ENCODE measurements around the gene MEOX1. TPM values are rescaled to one million over a fixed set of nuclear protein-coding genes. Genes with fewer than 3 reads are reported as not detected.

The MEOX1 gene
- total RNA-seq, 1 donor from 2014 or later = 1.7 TPM

DNA sequence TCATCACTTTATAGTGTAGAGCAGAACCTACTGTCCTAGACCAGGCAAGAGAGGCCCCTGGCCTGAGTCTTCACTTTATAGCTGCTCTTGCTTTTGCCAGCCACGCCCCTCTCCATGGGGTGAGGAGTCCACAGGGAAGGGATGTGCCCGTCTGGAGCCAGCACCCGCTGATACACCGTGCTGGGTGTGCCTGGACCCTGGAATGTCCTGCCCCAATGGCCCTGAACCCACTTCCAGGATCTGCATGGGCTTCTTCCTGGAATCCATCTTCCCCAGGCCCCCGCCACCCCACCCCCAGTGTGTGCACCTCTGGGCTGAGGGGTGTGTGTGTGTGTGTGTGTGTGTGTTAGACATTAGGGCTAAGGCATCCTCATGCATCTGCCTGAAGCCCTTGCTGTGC lies 44.9 kb downstream of the MEOX1 start:
- Mint-ChIP-seq H3K27ac (ENCODE audit: unreplicated experiment) (no peak overlapping the region), H3K36me3 (ENCODE audit: low read depth) (no peaks in the 10 kb centered on the region), H3K4me1 (peaks cover 10% of the 10 kb centered on the region), H3K27me3 (ENCODE audit: low read depth) (no peaks in the 10 kb centered on the region), H3K9me3 (peaks cover 3% of the 10 kb centered on the region), H3K4me3 (no peak overlapping the region)
- no peak for DNase-seq (ENCODE audit: low read depth, low spot score)
- TF ChIP-seq, protein P1, sequence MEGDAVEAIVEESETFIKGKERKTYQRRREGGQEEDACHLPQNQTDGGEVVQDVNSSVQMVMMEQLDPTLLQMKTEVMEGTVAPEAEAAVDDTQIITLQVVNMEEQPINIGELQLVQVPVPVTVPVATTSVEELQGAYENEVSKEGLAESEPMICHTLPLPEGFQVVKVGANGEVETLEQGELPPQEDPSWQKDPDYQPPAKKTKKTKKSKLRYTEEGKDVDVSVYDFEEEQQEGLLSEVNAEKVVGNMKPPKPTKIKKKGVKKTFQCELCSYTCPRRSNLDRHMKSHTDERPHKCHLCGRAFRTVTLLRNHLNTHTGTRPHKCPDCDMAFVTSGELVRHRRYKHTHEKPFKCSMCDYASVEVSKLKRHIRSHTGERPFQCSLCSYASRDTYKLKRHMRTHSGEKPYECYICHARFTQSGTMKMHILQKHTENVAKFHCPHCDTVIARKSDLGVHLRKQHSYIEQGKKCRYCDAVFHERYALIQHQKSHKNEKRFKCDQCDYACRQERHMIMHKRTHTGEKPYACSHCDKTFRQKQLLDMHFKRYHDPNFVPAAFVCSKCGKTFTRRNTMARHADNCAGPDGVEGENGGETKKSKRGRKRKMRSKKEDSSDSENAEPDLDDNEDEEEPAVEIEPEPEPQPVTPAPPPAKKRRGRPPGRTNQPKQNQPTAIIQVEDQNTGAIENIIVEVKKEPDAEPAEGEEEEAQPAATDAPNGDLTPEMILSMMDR (conservative IDR thresholded peaks at IDR 0.05) = no peak

DNA sequence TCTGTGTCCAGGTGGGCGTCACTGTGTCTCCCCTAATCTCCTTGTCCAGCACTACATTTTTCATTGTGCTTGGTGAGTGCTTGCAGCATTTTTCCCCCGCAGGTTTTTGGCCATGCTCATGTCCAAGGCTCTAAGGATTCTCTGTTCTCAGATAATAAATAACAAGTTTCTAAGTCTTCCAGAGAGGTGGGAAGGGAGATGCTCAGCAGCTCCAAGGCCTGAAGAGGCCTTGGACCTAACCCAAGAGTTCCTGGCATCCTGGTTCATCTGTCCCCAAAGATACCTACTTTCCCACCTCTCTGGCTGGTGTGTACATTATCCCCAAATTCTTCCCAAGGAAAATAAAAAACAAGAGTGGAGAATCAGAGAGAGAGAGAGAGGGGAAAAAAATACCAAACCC lies 45.3 kb downstream of the MEOX1 start:
- TF ChIP-seq, protein P1 (conservative IDR thresholded peaks at IDR 0.05) = no peak
- DNase-seq (ENCODE audit: low read depth, low spot score) = no peak
- no peaks in the 10 kb centered on the region for H3K27me3 Mint-ChIP-seq (ENCODE audit: low read depth)
- H3K4me1 Mint-ChIP-seq = peaks cover 10% of the 10 kb centered on the region
- H3K9me3 Mint-ChIP-seq = peaks cover 3% of the 10 kb centered on the region
- no peaks in the 10 kb centered on the region for H3K36me3 Mint-ChIP-seq (ENCODE audit: low read depth)
- no peak overlapping the region for H3K4me3 Mint-ChIP-seq
- no peak overlapping the region for H3K27ac Mint-ChIP-seq (ENCODE audit: unreplicated experiment)

DNA sequence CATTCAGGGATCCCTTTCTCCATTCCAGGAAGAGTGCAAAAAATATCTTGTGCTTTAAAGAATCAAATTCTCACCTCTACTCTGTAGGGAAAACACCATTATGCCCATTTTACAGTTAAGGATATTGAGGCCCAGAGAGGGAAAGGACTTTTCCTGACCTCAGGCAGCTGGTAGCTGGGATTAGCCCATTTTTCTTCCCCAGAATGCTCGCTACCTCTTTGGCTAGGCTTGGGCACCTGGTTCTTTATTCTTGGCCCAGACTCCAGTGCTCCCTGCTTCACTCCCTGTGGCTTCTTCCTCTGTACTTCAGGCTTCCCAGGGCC lies 45.7 kb downstream of the MEOX1 start:
- no peaks in the 10 kb centered on the region for H3K36me3 Mint-ChIP-seq (ENCODE audit: low read depth)
- H3K9me3 Mint-ChIP-seq = peaks cover 3% of the 10 kb centered on the region
- no peak for DNase-seq (ENCODE audit: low read depth, low spot score)
- peaks cover 10% of the 10 kb centered on the region for H3K4me1 Mint-ChIP-seq
- no peak overlapping the region for H3K4me3 Mint-ChIP-seq
- H3K27ac Mint-ChIP-seq (ENCODE audit: unreplicated experiment) = no peak overlapping the region
- TF ChIP-seq, protein P1 (conservative IDR thresholded peaks at IDR 0.05) = no peak
- H3K27me3 Mint-ChIP-seq (ENCODE audit: low read depth) = no peaks in the 10 kb centered on the region

DNA sequence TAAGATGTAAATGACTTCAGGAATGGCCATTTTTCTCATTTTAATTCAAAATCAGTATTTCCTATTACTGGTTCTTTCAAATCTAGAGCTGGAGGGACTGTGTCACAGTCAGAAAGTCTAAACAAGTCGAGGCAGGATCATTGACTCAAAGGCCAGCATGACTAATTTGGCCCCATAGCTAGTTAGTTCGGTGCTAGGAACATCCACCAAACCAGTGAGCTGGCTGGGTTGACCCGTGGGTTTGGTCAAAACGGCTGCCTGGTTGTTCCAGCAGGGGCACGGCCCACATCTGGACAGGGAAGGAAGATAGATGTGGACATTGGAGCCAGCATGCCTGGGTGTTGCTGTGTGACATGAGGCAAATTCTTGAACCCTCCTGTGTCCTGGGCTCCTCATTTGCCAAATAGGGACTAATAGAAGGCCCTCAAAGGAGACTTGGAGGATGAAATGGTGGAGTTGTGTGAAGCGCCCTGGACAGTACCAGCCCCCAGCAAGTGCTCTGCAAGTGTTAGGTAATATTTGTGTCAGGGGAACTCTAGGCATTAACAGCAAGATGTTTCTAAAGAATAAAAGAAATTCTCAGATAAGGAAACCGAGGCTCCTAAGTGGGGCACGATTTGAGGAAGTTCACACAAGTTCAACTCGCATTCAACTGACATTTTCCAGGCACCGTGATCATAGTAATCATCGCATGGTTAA lies 46.2 kb downstream of the MEOX1 start:
- no peaks in the 10 kb centered on the region for H3K36me3 Mint-ChIP-seq (ENCODE audit: low read depth)
- no peak for DNase-seq (ENCODE audit: low read depth, low spot score)
- H3K4me1 Mint-ChIP-seq = peaks cover 6% of the 10 kb centered on the region
- no peak overlapping the region for H3K27ac Mint-ChIP-seq (ENCODE audit: unreplicated experiment)
- no peaks in the 10 kb centered on the region for H3K27me3 Mint-ChIP-seq (ENCODE audit: low read depth)
- H3K9me3 Mint-ChIP-seq = peaks cover 3% of the 10 kb centered on the region
- H3K4me3 Mint-ChIP-seq = no peak overlapping the region
- TF ChIP-seq, protein P1 (conservative IDR thresholded peaks at IDR 0.05) = no peak

DNA sequence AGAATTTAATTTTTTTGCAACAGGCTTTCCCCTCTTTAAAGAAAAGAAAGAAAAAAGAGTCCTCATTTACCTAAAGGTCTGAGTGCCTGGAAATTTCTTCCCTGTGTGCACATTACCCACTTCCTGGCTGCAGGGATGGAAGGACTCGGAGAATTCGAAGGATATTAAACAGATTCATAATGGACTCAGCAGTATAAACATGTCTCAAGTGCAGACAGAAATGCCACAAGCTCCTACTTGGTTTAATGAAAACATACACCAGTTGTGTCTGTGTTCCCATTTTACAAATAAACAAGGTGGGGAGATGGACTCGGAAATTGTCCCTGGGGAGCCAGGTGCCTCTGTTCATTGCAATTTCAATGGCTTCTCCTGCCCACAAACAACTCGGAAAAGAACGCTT lies 47.2 kb downstream of the MEOX1 start:
- TF ChIP-seq, protein P1 (conservative IDR thresholded peaks at IDR 0.05) = no peak
- no peak for DNase-seq (ENCODE audit: low read depth, low spot score)
- no peak overlapping the region for H3K27ac Mint-ChIP-seq (ENCODE audit: unreplicated experiment)

More for the DNA sequence above, 47.2 kb downstream of the MEOX1 start:
- no peaks in the 10 kb centered on the region for H3K36me3 Mint-ChIP-seq (ENCODE audit: low read depth)
- peaks cover 9% of the 10 kb centered on the region for H3K4me1 Mint-ChIP-seq
- H3K27me3 Mint-ChIP-seq (ENCODE audit: low read depth) = no peaks in the 10 kb centered on the region
- no peak overlapping the region for H3K4me3 Mint-ChIP-seq
- H3K9me3 Mint-ChIP-seq = peaks cover 5% of the 10 kb centered on the region
